Measurements from ENCODE around the gene GYG2. TPM values are rescaled to one million over a fixed set of nuclear protein-coding genes. Genes with fewer than 3 reads are reported as not detected.

The GYG2 gene
- total RNA-seq, 4 donors from 2014 or later, result 3.2 to 9.6 (median 5.3) TPM

DNA sequence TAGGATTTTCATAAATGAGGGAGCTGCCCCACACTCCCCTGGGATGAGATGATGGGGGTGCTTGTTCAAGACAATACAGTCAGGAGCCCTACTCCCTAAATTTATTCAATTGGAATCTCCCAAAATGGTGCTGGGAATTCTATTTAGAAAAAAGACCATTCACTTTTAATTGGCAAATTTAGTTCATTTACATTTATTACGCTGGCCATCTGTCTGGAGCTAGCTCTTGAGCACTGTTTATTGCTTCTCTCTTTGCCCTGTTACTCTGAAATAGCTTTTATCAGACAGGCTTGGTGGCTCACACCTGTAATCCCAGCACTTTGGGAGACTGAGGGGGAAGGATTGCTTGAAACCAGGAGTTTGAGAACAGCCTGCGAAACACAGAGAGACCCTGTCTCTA, 102.4 kb downstream of the GYG2 start:
- TF ChIP-seq EP300 (IDR thresholded peaks at IDR 0.05) (no peak), POLR2AphosphoS5 (IDR thresholded peaks at IDR 0.05) (no peak), POLR2A (IDR thresholded peaks at IDR 0.05) (no peak)
- TF ChIP-seq, protein P1, sequence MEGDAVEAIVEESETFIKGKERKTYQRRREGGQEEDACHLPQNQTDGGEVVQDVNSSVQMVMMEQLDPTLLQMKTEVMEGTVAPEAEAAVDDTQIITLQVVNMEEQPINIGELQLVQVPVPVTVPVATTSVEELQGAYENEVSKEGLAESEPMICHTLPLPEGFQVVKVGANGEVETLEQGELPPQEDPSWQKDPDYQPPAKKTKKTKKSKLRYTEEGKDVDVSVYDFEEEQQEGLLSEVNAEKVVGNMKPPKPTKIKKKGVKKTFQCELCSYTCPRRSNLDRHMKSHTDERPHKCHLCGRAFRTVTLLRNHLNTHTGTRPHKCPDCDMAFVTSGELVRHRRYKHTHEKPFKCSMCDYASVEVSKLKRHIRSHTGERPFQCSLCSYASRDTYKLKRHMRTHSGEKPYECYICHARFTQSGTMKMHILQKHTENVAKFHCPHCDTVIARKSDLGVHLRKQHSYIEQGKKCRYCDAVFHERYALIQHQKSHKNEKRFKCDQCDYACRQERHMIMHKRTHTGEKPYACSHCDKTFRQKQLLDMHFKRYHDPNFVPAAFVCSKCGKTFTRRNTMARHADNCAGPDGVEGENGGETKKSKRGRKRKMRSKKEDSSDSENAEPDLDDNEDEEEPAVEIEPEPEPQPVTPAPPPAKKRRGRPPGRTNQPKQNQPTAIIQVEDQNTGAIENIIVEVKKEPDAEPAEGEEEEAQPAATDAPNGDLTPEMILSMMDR (IDR thresholded peaks at IDR 0.05), result no peak
- Histone ChIP-seq H3K36me3 (no peaks in the 10 kb centered on the region), H3K27me3 (no peaks in the 10 kb centered on the region), H3K27ac (no peak overlapping the region), H3K4me3 (no peak overlapping the region), H3K4me1 (peaks cover 6% of the 10 kb centered on the region), H3K9me3 (no peaks in the 10 kb centered on the region)
- no peak for DNase-seq (ENCODE audit: low spot score in 2 of 2)
- 100% methylated on average over 2 of the region's 2 CpGs for WGBS

DNA sequence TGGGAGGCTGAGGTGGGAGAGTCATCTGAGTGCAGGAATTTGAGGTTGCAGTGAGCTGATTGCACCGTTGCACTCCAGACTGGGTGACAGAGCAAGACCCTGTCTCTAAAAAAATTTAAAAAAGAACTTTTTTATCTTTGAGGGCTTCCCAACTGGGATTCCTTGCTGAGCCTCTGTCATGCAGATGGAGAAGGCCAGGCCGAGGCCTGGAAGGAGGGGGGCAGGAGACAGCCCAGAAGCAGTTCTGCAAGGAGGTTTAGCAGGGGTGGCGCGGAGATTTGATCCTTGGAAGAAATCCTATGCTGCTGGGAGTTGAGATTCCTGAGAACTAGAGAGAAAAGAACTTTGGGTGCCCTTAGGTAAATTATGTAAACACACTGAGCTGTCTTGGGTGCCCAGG, 102.9 kb downstream of the GYG2 start:
- 73% methylated on average over 4 of the region's 4 CpGs for WGBS
- Histone ChIP-seq H3K36me3 (no peaks in the 10 kb centered on the region), H3K9me3 (no peaks in the 10 kb centered on the region), H3K27me3 (no peaks in the 10 kb centered on the region), H3K4me1 (peaks cover 6% of the 10 kb centered on the region), H3K27ac (no peak overlapping the region), H3K4me3 (no peak overlapping the region)
- DNase-seq (ENCODE audit: low spot score in 2 of 2), result no peak
- no peak for TF ChIP-seq POLR2AphosphoS5 (IDR thresholded peaks at IDR 0.05)

Other genes with a start within 250 kb of the GYG2 start
- gene CD99, start 137.6 kb upstream of the GYG2 start, total RNA-seq, result 100 to 1,000 TPM; 162 to 192 (median 179) TPM
- gene XG, start 76.9 kb upstream of the GYG2 start, total RNA-seq, result 10 to 100 TPM; 17.7 to 75.4 (median 38.7) TPM
- gene ARSD, start 100.4 kb downstream of the GYG2 start, total RNA-seq, result 10 to 100 TPM; 15.6 to 24.1 (median 18.7) TPM
- gene ARSH, start 177.6 kb downstream of the GYG2 start, total RNA-seq, result under 1 TPM in 1 of 4 donors, not detected in 3; 0.99 TPM
- 1 to 10 TPM; 4.1 to 9.8 (median 8.8) TPM for gene ARSF, start 212.5 kb downstream of the GYG2 start, total RNA-seq